ENCODE results near the gene STRBP.
"Not testable (repeated sequence)": the region's sequence is repeated elsewhere in the genome, so short reads cannot be mapped to it uniquely, and the experiment has no call there.

The STRBP gene

DNA sequence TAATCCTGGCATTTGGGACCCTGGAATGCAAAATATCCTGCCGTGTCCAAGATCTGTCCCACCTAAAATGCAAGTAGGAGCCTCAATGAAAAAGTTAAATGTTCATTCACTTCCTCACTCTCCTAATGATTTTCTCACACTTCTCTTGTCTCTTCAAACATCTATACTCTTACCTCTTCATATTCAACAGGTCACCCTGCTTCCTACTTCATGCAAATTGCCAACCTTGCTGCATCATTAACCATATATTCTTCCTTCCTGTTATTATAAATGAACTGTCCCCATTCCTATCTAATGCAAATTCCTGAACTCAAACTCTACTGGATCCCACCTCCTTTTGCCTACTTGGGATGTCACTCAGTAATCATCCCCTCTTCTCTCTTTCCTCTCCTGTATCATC is 74.4 kb downstream of the STRBP start:
- no peak overlapping the region for H3K27ac ChIP-seq
- TF ChIP-seq CTCF (conservative IDR thresholded peaks at IDR 0.05), result no peak

DNA sequence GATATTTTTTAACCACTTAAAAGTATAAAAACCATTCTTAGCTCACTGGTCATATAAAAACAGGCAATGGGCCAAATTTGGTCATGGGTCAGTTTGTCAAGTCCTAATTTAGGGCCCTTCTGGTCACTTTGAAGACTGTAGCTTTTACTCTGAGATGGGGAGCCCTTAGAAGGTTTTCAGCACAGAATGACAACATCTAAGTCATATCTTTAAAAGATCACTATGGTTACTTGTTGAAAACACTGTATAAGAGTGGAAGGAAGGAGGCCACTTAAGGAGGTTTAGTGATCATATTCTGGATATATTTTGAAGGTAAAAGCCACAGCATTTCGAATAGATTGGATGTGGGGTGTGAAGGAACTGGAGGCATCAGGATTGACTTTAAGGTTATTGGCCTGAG is 76.7 kb downstream of the STRBP start:
- no peak overlapping the region for H3K27ac ChIP-seq
- TF ChIP-seq CTCF (conservative IDR thresholded peaks at IDR 0.05), result no peak

- no peak overlapping the region for H3K27ac ChIP-seq
- TF ChIP-seq CTCF (conservative IDR thresholded peaks at IDR 0.05), result no peak
These were observed 77.1 kb downstream of the STRBP start for GRCh38 chr9:123191260-123191659.

DNA sequence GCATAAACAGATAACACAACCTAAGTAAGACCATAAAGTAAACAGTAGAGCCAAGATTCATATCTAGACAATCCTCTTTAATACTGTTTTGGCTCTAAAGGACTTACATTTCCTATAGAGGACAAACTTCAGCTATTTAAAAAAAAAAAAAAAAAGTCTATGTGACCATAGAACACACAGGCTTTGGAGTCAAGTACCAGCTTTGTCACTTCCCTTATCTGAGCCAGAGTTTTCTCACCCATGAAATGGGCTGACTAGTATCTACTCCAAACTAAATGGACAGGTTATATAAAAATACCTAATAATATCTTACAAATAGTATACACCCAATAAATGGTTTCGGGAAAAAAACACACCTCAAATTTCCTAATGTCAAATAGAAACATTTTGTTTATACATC is 81.3 kb downstream of the STRBP start:
- TF ChIP-seq CTCF (conservative IDR thresholded peaks at IDR 0.05), result no peak
- no peak overlapping the region for H3K27ac ChIP-seq

GRCh38 chr9:123186029-123186428 is 82.4 kb downstream of the STRBP start:
- H3K27ac ChIP-seq, result not testable (repeated sequence)

- no peak for TF ChIP-seq CTCF (conservative IDR thresholded peaks at IDR 0.05)
- no peak overlapping the region for H3K27ac ChIP-seq
These were observed 91.4 kb downstream of the STRBP start for GRCh38 chr9:123176949-123177348.

DNA sequence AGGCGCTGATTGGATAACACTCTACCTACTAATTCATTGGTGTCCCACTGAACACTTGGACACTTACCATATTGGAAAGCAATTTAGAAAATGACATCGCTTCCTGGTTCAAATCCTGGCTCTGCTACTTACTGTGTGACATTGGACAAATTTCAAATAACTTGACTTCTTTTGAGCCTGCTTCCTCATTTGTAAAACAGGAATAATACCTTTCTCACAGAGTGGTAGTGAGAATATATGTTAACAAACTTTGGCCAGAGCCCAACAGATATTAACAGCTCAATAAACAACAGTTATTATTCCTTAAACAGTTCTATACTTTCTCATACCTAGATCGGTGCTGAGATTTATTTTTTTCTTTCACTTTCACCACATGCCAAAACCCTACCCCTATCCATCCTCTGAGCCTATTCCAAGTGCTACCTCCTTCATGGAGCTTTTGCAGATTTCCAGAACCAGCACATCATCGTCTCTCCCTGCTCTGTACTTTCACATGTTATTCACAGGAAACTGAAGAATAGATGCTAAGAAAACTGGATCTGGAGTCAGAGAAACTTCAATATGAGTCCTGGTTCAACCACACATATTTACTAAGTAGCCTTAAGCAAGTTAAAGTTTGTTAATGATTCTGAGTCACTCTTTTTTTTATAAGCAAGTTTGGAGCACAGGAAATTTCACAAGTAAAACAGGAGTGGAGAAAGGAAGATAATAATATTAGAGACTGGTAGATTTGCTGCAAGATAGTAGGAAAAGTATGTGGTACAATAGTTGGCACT is 92.3 kb downstream of the STRBP start:
- no peak for TF ChIP-seq CTCF (conservative IDR thresholded peaks at IDR 0.05)

GRCh38 chr9:123174887-123175518 is 93.4 kb downstream of the STRBP start:
- no peak for TF ChIP-seq CTCF (conservative IDR thresholded peaks at IDR 0.05)
- no peak overlapping the region for H3K27ac ChIP-seq

More for the DNA sequence above, 92.3 kb downstream of the STRBP start:
- H3K27ac ChIP-seq, result no peak overlapping the region

All from VCaP (cell line).